ENCODE measurements around the gene TMEM129.
A peak's percentile ranks its signal among the peaks of the same experiment; 100 is the strongest.
"Not testable (repeated sequence)": the region's sequence is repeated elsewhere in the genome, so short reads cannot be mapped to it uniquely, and the experiment has no call there.

The TMEM129 gene

GRCh38 chr4:1691737-1692373 is 29.3 kb downstream of the TMEM129 start:
- no peak for DNase-seq

DNA sequence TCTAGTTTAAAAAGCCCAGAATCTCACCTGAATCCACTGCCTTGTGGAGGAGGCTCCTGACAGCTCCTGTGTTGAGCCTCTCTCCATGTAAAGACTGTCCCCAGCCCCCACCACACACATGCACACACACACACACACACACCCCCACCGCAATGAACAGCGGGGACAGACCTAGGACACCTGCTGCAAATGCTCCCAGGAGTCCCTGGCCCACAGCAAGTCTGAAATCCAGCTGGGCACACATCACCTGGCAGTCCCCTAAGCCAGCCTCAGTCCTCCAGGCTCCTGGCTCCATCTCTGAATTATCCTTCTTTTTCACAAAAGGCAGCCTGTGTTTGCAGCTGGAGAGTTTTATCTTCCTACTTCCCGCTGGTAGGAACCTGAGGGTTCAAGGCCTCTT is 30.4 kb downstream of the TMEM129 start:
- no peak for DNase-seq

- DNase-seq, result no peak
Measured at GRCh38 chr4:1686440-1687036, 34.6 kb downstream of the TMEM129 start.

- DNase-seq, result no peak
Measured at GRCh38 chr4:1685235-1686150, 35.6 kb downstream of the TMEM129 start.

GRCh38 chr4:1684506-1685234 is 36.5 kb downstream of the TMEM129 start:
- DNase-seq, result no peak

GRCh38 chr4:1683736-1684505 is 37.2 kb downstream of the TMEM129 start, which contains the start of gene FAM53A:
Gene FAM53A, minus strand, starts transcription at chr4:1684313. Its CDS starts 15,572 bp downstream, at chr4:1668741.
- peak; percentile 94 to 99 (median 98) for DNase-seq

DNA sequence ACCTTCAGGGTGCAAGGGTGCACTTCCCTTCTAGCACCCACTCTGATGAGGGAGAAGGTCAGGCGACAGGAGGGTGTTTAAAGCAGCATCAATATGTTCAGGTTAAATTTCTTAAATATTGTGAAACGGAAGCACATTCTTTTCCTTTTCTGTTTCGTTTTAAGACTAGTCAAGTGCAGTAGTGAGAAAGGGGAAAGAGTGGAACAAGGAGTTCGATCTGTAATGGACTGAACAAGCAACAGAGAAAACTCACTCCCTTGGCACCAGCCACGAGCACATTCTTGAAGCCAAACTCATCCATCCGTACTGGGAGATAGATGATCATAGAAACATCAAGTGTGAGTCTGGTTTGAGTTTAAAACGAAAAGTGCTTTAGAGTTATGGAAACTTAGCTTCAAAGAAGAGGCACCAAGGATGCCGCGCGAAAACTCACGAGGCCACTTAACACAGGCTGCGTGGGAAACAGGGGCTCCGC is 37.8 kb downstream of the TMEM129 start:
- DNase-seq, result peak in 3 of 4 experiments; percentile 11 to 44 (median 22)

DNA sequence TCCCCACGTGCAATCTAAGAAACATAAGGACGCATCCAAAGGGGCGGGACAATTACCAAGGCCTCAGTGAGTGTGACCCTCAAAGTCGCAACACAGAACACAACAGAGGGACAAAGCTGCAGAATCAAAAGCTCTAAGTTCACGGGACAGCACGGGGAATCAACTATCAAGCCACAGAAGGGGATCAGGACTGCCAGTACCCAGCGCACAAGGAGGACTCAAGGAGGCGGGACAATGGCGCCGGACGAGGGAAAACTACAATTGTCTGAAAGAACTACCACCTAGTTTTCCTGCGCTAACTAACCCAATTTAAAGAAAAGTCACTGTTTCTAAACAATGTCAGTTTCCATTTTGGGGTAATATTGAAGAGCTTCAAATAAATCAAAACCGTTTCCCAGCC is 38.3 kb downstream of the TMEM129 start:
- no peak for DNase-seq

DNA sequence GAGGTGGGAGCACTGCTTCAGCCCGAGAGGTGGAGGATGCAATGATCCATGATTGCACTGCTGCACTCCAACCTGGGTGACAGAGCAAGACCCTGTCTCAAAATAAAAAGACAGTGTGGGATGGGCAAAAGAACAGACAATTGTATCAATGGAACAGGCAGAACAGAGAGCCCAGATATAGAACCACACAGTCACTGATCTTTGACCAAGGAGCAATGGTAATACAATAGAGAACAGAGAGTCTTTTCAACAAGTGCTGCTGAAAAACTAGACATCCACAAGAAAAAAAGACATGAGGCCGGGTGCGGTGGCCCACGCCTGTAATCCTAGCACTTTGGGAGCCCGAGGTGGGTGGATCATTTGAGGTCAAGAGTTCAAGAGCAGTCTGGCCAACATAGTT is 42.9 kb downstream of the TMEM129 start:
- DNase-seq, result no peak

DNA sequence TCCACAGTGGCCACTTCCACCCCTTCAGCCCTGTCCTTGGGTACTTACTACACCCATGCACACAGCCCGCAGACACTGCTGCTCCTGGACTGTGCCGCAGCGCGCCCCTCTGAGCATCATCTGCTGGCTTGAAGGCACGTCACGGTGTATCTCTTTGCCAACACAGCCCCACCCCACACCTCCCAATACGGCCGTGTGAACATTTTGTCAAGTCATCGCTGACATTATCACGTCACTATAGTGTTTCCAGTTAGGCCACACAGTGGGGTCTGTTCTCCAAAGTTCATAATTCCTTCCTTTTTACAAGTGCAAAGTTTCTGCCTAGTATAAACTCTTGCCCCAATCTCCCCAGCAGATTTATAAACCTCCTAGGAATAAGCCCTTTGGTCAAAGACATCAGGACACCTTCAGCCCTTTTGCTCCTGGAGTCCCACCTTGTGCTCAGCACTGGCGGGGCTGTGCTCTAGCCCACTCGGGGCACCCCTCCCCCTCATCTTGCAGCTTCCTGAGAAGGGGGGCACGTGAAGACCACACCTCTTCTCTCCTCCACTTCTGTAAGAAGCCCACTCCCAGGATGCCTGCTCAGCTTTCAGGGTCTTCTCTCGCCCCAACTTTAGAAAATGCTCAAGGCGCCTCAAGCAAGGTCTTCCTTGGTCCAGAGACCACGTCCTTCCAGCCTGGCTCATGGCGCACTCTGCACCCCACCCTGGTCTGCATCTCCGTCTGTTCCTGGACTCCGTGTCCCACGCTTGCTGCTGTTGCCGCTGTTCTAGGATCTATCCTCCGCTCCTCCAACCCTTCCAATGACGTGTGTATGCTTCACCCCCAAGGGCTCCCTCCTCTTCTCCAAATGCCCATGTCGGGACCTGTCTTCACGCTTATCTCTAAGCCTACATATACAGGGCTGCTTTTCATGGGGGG is 44.3 kb downstream of the TMEM129 start:
- DNase-seq, result no peak

GRCh38 chr4:1675802-1676137 is 45.4 kb downstream of the TMEM129 start:
- no peak for DNase-seq

DNA sequence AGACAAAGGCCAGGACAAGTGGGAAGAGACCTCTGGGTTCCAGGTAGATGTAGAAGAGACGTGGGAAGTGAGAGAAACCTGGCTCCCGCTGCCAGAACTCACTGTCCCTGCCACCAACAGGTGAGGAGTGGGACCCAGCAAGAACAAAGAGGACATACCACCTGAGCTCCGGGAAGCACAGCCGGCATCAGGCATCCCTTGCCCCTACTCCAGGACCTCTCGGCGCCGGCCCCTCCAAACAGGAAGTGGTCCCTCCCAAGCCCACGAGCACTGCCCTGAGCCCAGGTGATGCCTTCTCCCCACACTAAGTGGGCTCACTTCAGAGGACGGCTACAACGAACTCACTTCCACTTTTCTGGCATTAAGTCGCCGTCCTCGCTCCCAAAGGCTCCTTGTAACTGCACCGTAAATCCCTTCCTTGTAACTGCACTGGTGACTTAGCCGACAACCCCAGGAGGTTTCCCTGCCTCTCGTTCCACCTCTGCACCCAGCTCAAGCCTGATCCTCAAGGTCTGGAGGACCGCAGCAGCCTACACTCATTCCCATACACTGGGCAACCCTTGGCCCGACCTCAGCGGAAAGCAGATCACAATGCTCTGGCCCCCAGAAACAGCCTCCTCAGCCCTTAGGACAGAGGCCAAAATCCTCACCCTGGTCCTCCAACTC is 45.9 kb downstream of the TMEM129 start:
- DNase-seq, result no peak

- DNase-seq, result no peak
Measured at GRCh38 chr4:1674682-1675081, 46.4 kb downstream of the TMEM129 start.

DNA sequence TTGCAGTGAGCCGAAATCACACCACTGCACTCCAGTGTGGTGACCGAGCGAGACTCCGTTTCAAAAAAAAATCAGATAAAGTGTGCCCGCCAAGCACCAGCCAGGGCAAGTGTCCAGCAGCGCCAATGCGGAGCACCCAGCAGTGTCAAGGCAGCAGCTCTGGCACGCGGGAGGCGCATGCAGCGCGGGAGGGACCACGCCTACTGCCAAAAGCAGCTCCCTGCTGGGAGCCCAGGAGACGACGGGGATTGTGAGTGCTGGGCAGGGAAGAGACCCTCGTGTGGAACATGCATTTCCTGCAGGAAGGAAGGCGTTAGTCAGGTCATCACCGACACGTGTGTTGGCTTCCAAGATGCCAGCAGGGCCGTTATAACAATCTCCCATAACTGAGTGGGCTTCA is 47.5 kb downstream of the TMEM129 start:
- no peak for DNase-seq

DNA sequence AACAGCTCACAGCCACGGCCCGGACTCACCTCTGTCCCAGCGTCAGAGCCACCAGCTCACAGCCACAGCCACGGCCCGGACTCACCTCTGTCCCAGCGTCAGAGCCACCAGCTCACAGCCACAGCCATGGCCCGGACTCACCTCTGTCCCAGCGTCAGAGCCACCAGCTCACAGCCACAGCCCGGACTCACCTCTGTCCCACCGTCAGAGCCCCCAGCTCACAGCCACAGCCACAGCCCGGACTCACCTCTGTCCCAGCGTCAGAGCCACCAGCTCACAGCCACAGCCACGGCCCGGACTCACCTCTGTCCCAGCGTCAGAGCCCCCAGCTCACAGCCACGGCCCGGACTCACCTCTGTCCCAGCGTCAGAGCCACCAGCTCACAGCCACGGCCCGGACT is 50.1 kb downstream of the TMEM129 start:
- not testable (repeated sequence) for DNase-seq

DNA sequence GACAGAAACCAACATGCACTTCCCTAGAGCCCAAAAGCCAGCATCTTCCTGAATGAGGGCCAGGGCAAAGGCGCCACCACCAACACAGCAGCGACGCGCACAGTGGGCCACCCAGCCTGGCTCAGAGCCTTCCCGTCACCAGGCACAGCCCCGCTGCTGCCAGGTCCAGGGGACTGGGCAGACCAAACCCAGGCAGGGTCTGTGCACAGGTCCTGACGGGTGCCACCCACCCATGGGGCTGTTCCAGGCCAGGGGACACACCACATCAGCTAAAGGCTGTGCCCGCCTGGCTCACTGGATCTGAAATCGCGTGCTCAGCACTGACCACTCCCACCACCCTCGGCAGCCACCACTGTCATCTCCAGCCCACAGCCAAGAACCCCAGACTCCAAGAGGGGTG is 50.8 kb downstream of the TMEM129 start:
- no peak for DNase-seq

DNA sequence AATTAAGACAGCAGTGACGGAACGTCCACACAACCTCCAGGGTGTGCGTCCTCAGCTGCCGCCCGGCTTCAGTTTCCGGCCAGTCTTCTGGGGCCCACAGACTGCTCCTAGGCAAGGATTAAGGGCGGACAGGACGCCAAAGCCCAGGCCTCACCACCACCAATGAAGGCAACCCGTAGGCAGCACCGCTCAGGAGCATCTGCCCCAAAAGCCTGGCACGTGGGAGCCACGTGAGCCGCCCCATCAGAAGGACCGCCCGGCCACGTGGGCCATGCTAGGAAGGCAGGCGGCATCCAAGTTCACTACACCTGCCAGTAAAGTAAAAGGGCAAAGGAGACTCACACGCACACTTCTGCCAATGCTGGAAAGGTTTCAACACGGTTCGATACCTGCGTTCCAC is 51.3 kb downstream of the TMEM129 start:
- DNase-seq, result no peak

DNA sequence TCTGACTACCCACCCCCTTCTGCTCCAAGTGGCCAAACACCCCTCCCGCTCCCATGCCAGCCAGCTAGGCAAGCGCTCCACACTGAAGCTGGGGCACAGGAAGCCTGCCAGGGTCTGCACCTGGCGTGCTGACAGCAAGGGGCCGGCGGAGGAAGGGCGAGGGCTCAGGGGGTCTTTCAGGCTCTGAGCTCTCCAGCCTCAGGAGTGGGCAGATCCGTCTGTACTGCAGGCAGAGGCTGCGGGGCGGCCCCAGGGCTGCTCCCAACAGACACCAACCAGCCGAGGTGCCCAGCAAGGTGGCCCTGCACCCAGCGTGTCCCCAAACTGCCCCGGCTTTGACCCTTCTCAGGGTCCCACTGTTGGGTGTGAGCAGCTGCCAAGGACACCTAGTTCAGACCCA is 51.9 kb downstream of the TMEM129 start:
- DNase-seq, result no peak

- DNase-seq, result no peak
Measured at GRCh38 chr4:1668488-1668840, 52.7 kb downstream of the TMEM129 start.

DNA sequence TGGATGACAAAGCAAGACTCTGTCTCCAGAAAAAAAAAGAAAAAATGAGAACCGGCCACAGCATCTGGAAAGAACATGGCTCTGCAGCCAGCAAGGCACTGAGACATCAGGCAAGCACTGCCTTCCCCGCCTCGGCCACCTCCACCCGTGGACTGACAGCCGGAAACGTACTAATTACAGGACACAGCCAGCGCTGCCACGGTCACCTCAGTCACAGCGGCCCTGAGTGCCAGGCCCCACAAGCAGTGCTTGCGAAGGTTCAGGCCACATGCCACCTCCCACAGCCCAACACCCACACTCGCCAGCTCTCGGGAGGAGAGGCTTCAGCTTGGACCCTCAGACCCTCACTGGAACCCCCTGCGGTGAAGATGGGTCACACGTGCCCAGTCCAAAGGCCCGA is 53.9 kb downstream of the TMEM129 start:
- DNase-seq, result no peak
